Fibroblast of villous mesenchyme (primary cell): ENCODE measurements around the gene BPIFA2. TPM values are rescaled to one million over a fixed set of nuclear protein-coding genes. Genes with fewer than 3 reads are reported as not detected.

ENCODE experiments used
- DNase-seq: peaks from one replicate; pipeline ENCODE4 v3.0.0-alpha.2; 2010; ENCODE audit warnings: low read depth
- H3K4me3 ChIP-seq: 2 replicates; pipeline ENCODE4 v1.5.1; 2011; ENCODE audit warnings: low read depth, mild to moderate bottlenecking, low read length
- CTCF ChIP-seq: IDR thresholded peaks from 2 replicates; pipeline ENCODE4 v1.5.1; 2012; ENCODE audit warnings: low read depth, mild to moderate bottlenecking, low read length; ENCODE audit not compliant: insufficient read depth
- total RNA-seq: library from RNA; depleted of rRNA; stranded (reverse); fragments of >200 nt; gene quantifications from 2 replicates; pipeline ENCODE4 v1.2.3, GENCODE V29; 2012

BPIFA2 gene
- total RNA-seq, 1 donor = not detected

- no peak for TF ChIP-seq CTCF
- DNase-seq = no peak
- H3K4me3 ChIP-seq = no peak overlapping the region
Observed at GRCh38 chr20:33166533-33167113, 1.3 kb upstream of the BPIFA2 start.

- TF ChIP-seq CTCF = peak; percentile 36
- no peak for DNase-seq
- no peak overlapping the region for H3K4me3 ChIP-seq
Observed at GRCh38 chr20:33169176-33169794, 1.3 kb downstream of the BPIFA2 start.

- no peak overlapping the region for H3K4me3 ChIP-seq
- DNase-seq = no peak
- TF ChIP-seq CTCF = no peak
Observed at GRCh38 chr20:33172781-33173180, 4.8 kb downstream of the BPIFA2 start.

GRCh38 chr20:33175123-33175522, 7.2 kb downstream of the BPIFA2 start:
- H3K4me3 ChIP-seq = no peak overlapping the region
- no peak for DNase-seq
- no peak for TF ChIP-seq CTCF

GRCh38 chr20:33176101-33176500, 8.1 kb downstream of the BPIFA2 start:
- TF ChIP-seq CTCF = no peak
- no peak overlapping the region for H3K4me3 ChIP-seq
- no peak for DNase-seq

- no peak for DNase-seq
- no peak overlapping the region for H3K4me3 ChIP-seq
- no peak for TF ChIP-seq CTCF
Observed at GRCh38 chr20:33177866-33178265, 9.9 kb downstream of the BPIFA2 start.

GRCh38 chr20:33178726-33179125, 10.8 kb downstream of the BPIFA2 start:
- H3K4me3 ChIP-seq = no peak overlapping the region
- no peak for DNase-seq
- TF ChIP-seq CTCF = no peak
